Neutrophil (primary cell): ENCODE measurements around the gene CTSA.
A peak's percentile ranks its signal among the peaks of the same experiment; 100 is the strongest.

ENCODE experiments used
- H3K27ac ChIP-seq: fragments of 200-600 bp; sonication (generic); 2 replicates; pipeline ENCODE4 v1.5.1; 2016; ENCODE audit warnings: mild to moderate bottlenecking, moderate library complexity
- H3K27me3 ChIP-seq: fragments of 200-600 bp; sonication (generic); 2 replicates; pipeline ENCODE4 v1.6.0; 2016; ENCODE audit warnings: mild to moderate bottlenecking
- H3K36me3 ChIP-seq: fragments of 200-600 bp; sonication (generic); 2 replicates; pipeline ENCODE4 v1.5.1; 2017
- H3K4me1 ChIP-seq, 2 experiments: fragments of 200-600 bp in 1 of 2; sonication (generic) in 1 of 2; 1 replicate in 1 of 2; 2 replicates in 1 of 2; pipeline versions ENCODE4 v1.5.1 to v1.6.1; 2013 to 2016; ENCODE audit warnings: low read depth in 1 of 2, low read length in 1 of 2, mild to moderate bottlenecking in 1 of 2, moderate library complexity in 1 of 2; ENCODE audit not compliant: control insufficient read depth in 1 of 2, insufficient read depth in 1 of 2
- H3K4me3 ChIP-seq, 2 experiments: fragments of 200-600 bp in 1 of 2; sonication (generic) in 1 of 2; 1 replicate in 1 of 2; 2 replicates in 1 of 2; pipeline ENCODE4 v1.5.1; 2013 to 2016; ENCODE audit warnings: low read depth in 1 of 2, low read length in 1 of 2, mild to moderate bottlenecking in 1 of 2, moderate library complexity in 1 of 2
- H3K9me3 ChIP-seq: fragments of 200-600 bp; sonication (generic); 2 replicates; pipeline ENCODE4 v1.5.1; 2016
- CTCF ChIP-seq: fragments of 200-600 bp; sonication (generic); IDR thresholded peaks from 2 replicates; pipeline ENCODE4 v1.5.1; 2016; ENCODE audit warnings: antibody characterized with exemption

CTSA gene

GRCh38 chr20:45888681-45889080, 2.5 kb upstream of the CTSA start:
- Histone ChIP-seq H3K4me1 (peaks cover 32 to 37% of the 10 kb centered on the region in 2 experiments), H3K9me3 (no peaks in the 10 kb centered on the region), H3K27ac (no peak overlapping the region), H3K27me3 (no peaks in the 10 kb centered on the region), H3K36me3 (peaks cover 15% of the 10 kb centered on the region), H3K4me3 (no peak overlapping the region)
- TF ChIP-seq CTCF: no peak

GRCh38 chr20:45890077-45890984, 804 bp upstream of the CTSA start:
- TF ChIP-seq CTCF: peak; percentile 70
- Histone ChIP-seq H3K4me3 (peak overlapping the region; percentile 91 to 94), H3K27me3 (no peaks in the 10 kb centered on the region), H3K36me3 (peaks cover 28% of the 10 kb centered on the region), H3K9me3 (no peaks in the 10 kb centered on the region), H3K27ac (peak overlapping the region; percentile 88), H3K4me1 (peaks cover 41 to 46% of the 10 kb centered on the region in 2 experiments)

GRCh38 chr20:45892049-45892825, 1.1 kb downstream of the CTSA start:
- Histone ChIP-seq H3K4me1 (peaks cover 41 to 46% of the 10 kb centered on the region in 2 experiments), H3K9me3 (no peaks in the 10 kb centered on the region), H3K27ac (peak overlapping the region; percentile 88)

GRCh38 chr20:45892828-45893500, 1.8 kb downstream of the CTSA start:
- no peaks in the 10 kb centered on the region for H3K27me3 ChIP-seq
- peak overlapping the region; percentile 91 to 94 for H3K4me3 ChIP-seq
- no peak for TF ChIP-seq CTCF
- H3K36me3 ChIP-seq: peaks cover 45% of the 10 kb centered on the region
- peak overlapping the region; percentile 88 for H3K27ac ChIP-seq
- H3K4me1 ChIP-seq: peaks cover 41 to 46% of the 10 kb centered on the region in 2 experiments
- H3K9me3 ChIP-seq: no peaks in the 10 kb centered on the region

More at GRCh38 chr20:45892049-45892825, 1.1 kb downstream of the CTSA start:
- no peak for TF ChIP-seq CTCF
- Histone ChIP-seq H3K4me3 (peak overlapping the region; percentile 91 to 94), H3K36me3 (peaks cover 38% of the 10 kb centered on the region), H3K27me3 (no peaks in the 10 kb centered on the region)

GRCh38 chr20:45893831-45894230, 2.7 kb downstream of the CTSA start:
- peaks cover 54% of the 10 kb centered on the region for H3K36me3 ChIP-seq
- no peaks in the 10 kb centered on the region for H3K9me3 ChIP-seq
- H3K27me3 ChIP-seq: no peaks in the 10 kb centered on the region
- H3K27ac ChIP-seq: peak overlapping the region; percentile 88
- no peak for TF ChIP-seq CTCF
- peaks cover 41 to 46% of the 10 kb centered on the region in 2 experiments for H3K4me1 ChIP-seq
- no peak overlapping the region for H3K4me3 ChIP-seq
